ENCODE data around the gene ST8SIA2.

The ST8SIA2 gene

DNA sequence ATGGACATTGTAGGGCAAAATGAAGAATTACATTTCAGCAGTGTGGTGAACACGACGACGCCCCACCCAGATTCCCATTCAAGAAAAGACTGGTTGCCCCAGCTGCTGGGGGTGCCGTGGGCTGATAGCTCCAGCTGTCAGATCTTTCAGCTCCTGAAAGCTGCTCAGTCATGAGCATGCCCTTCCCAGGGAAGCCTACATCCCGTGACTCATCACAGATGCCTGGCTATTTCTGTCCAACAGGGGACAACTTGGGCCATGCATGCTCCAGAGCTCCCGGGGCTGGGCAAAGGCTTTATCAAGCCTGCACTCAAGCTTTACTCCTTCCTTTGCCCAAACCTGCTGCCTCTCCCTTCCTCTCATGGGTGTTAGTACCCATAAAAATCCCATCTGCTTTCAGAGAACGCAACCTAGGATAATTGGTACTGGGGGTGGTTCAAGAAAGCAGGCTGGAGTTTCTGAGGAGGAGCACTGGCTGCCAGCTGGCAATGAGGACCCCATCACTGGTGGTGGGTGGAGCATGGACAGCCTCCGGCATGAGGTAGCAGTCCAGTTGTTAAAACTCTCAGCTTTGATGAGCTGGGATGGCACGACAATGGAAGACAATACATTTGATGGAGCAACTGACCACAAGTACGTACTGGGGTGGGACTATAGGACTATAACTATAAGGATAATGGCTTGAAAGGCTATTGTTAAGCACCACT, 16.4 kb upstream of the ST8SIA2 start:
- Histone ChIP-seq H3K27ac (ENCODE audit: low read length) (no peak overlapping the region), H3K4me3 (ENCODE audit: low read length) (no peak overlapping the region), H3K36me3 (ENCODE audit: control insufficient read depth, low read depth, low read length) (no peaks in the 10 kb centered on the region), H3K9ac (ENCODE audit: low read length) (no peak overlapping the region), H3K27me3 (ENCODE audit: control insufficient read depth, insufficient read depth, low read length) (no peaks in the 10 kb centered on the region), H3K4me1 (ENCODE audit: control insufficient read depth, low read depth, low read length) (no peaks in the 10 kb centered on the region), H3K9me3 (ENCODE audit: control insufficient read depth, low read depth, low read length) (no peaks in the 10 kb centered on the region)

GRCh38 chr15:92383519-92384324, 10.0 kb upstream of the ST8SIA2 start:
- Histone ChIP-seq H3K9ac (ENCODE audit: low read length) (no peak overlapping the region), H3K9me3 (ENCODE audit: control insufficient read depth, low read depth, low read length) (no peaks in the 10 kb centered on the region), H3K4me1 (ENCODE audit: control insufficient read depth, low read depth, low read length) (no peaks in the 10 kb centered on the region), H3K36me3 (ENCODE audit: control insufficient read depth, low read depth, low read length) (no peaks in the 10 kb centered on the region), H3K4me3 (ENCODE audit: low read length) (no peak overlapping the region), H3K27me3 (ENCODE audit: control insufficient read depth, insufficient read depth, low read length) (no peaks in the 10 kb centered on the region), H3K27ac (ENCODE audit: low read length) (no peak overlapping the region)

DNA sequence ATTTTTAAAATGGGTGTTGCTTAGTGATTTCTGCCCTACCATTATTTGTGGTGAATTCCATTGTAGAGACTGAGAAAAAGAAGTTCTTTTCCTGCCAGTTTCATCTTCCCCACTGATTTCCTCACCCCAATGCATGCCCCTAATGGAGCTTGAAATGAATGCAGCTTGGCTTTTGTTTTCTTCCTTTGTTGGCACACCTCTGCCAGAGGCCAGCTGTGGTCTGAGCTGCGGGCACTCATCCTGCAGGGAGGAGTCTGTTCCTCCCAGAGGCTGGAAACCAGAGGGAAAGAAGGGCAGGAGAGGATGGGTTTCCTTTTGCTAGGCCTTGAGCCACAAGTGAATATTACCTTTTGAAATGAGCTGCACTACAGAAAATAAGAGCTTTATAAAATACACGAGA, 9.3 kb upstream of the ST8SIA2 start:
- Histone ChIP-seq H3K9ac (ENCODE audit: low read length) (no peak overlapping the region), H3K36me3 (ENCODE audit: control insufficient read depth, low read depth, low read length) (no peaks in the 10 kb centered on the region), H3K27me3 (ENCODE audit: control insufficient read depth, insufficient read depth, low read length) (no peaks in the 10 kb centered on the region), H3K4me3 (ENCODE audit: low read length) (no peak overlapping the region), H3K27ac (ENCODE audit: low read length) (no peak overlapping the region), H3K4me1 (ENCODE audit: control insufficient read depth, low read depth, low read length) (no peaks in the 10 kb centered on the region), H3K9me3 (ENCODE audit: control insufficient read depth, low read depth, low read length) (no peaks in the 10 kb centered on the region)

GRCh38 chr15:92385096-92385495, 8.6 kb upstream of the ST8SIA2 start:
- Histone ChIP-seq H3K4me1 (ENCODE audit: control insufficient read depth, low read depth, low read length) (no peaks in the 10 kb centered on the region), H3K9me3 (ENCODE audit: control insufficient read depth, low read depth, low read length) (no peaks in the 10 kb centered on the region), H3K4me3 (ENCODE audit: low read length) (no peak overlapping the region), H3K9ac (ENCODE audit: low read length) (no peak overlapping the region), H3K27me3 (ENCODE audit: control insufficient read depth, insufficient read depth, low read length) (no peaks in the 10 kb centered on the region), H3K27ac (ENCODE audit: low read length) (no peak overlapping the region), H3K36me3 (ENCODE audit: control insufficient read depth, low read depth, low read length) (no peaks in the 10 kb centered on the region)

DNA sequence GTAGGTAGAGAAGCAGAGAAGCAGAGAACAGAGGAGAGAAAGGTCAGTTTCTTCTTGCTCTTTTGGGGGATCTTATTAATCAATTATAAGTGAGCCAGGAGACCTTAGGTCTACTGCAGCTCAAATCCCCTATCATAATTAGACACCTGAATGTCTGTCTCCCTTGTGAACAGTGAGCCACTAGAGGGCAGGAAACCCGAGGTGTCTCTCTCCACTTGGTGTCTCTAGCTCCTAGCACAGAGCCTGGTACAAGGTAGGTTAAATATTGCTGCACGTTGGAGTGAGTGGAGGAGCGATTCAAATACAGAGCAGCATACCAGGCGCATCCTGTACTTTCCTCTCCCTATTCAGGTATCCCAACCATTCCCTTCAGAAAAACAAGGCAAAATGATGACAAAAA, 2.0 kb upstream of the ST8SIA2 start:
- H3K27me3 ChIP-seq (ENCODE audit: control insufficient read depth, insufficient read depth, low read length): peaks cover 44% of the 10 kb centered on the region

DNA sequence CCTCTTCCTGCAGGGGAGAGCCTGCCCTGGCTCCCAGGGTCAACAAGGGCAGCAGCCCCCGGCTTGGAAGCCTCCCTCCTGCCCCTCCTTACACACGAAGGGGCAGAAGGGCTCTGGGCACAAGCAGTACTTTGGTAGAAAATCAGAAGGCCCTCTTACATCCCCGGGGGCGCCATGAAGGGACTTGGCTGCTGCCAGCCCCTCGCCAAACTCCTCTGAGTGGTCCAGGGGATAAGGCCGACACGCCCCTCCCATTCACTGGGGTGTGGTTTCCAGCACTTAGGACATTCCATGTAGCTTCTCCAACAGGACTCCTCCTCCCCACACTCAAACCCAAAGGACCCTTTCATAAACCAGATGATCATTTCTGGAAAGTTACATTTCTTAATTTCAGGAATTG, 1.2 kb upstream of the ST8SIA2 start:
- peaks cover 23% of the 10 kb centered on the region for H3K4me1 ChIP-seq (ENCODE audit: control insufficient read depth, low read depth, low read length)
- no peaks in the 10 kb centered on the region for H3K36me3 ChIP-seq (ENCODE audit: control insufficient read depth, low read depth, low read length)
- no peaks in the 10 kb centered on the region for H3K9me3 ChIP-seq (ENCODE audit: control insufficient read depth, low read depth, low read length)
- H3K27ac ChIP-seq (ENCODE audit: low read length): no peak overlapping the region
- H3K9ac ChIP-seq (ENCODE audit: low read length): no peak overlapping the region
- H3K4me3 ChIP-seq (ENCODE audit: low read length): peak overlapping the region; percentile 83
- H3K27me3 ChIP-seq (ENCODE audit: control insufficient read depth, insufficient read depth, low read length): peaks cover 49% of the 10 kb centered on the region

More for the DNA sequence above, 2.0 kb upstream of the ST8SIA2 start:
- H3K4me3 ChIP-seq (ENCODE audit: low read length): no peak overlapping the region
- H3K9me3 ChIP-seq (ENCODE audit: control insufficient read depth, low read depth, low read length): no peaks in the 10 kb centered on the region
- no peaks in the 10 kb centered on the region for H3K36me3 ChIP-seq (ENCODE audit: control insufficient read depth, low read depth, low read length)
- H3K4me1 ChIP-seq (ENCODE audit: control insufficient read depth, low read depth, low read length): peaks cover 23% of the 10 kb centered on the region
- no peak overlapping the region for H3K9ac ChIP-seq (ENCODE audit: low read length)
- H3K27ac ChIP-seq (ENCODE audit: low read length): no peak overlapping the region

- Histone ChIP-seq H3K9me3 (ENCODE audit: control insufficient read depth, low read depth, low read length) (no peaks in the 10 kb centered on the region), H3K4me1 (ENCODE audit: control insufficient read depth, low read depth, low read length) (peaks cover 23% of the 10 kb centered on the region), H3K27ac (ENCODE audit: low read length) (no peak overlapping the region), H3K27me3 (ENCODE audit: control insufficient read depth, insufficient read depth, low read length) (peaks cover 49% of the 10 kb centered on the region), H3K36me3 (ENCODE audit: control insufficient read depth, low read depth, low read length) (no peaks in the 10 kb centered on the region), H3K4me3 (ENCODE audit: low read length) (peak overlapping the region; percentile 83), H3K9ac (ENCODE audit: low read length) (peak overlapping the region; percentile 72)
Measured at GRCh38 chr15:92393980-92394308, 263 bp downstream of the ST8SIA2 start.

DNA sequence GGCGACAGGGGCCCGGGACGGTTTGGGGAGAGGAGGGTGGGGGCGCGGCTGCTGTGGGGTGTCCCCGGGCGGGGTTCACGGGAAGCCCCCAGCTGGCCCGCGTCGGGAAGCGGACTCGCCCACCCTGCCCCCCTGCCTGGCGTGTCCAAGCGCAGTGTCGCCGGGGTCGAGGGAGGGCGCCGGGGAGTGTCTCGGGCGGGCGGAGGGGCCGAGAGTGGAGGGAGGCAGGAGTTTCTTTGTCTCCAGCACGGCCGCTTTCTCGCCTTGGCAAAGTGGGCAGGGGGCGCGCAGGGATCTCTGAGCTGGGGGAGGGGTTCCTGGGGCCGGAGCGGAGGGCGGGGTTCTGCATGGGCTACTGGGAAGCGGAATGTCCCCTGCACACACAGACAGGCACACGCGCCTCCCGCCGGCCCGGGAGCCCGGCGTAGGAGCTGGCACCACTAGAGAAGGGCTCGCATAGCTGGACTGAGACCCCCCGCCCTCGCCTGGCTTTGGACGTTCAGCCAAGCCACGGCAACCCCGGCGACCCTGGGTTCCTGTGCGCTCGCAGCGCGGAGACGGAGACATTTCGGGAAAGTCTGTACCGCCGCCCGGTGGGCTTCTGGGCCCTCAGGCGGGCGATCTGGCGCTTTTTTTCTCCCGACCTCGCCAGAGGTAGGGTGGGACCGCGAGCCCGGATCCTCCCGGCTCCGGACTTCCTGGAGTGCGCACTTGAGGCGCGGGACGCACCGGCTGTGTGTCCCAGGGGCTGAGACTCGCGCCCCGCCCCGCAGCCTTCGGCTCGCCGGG, 822 bp downstream of the ST8SIA2 start:
- H3K9ac ChIP-seq (ENCODE audit: low read length): peak overlapping the region; percentile 72

GRCh38 chr15:92395098-92395635, 1.5 kb downstream of the ST8SIA2 start:
- H3K4me1 ChIP-seq (ENCODE audit: control insufficient read depth, low read depth, low read length): peaks cover 23% of the 10 kb centered on the region
- H3K4me3 ChIP-seq (ENCODE audit: low read length): peak overlapping the region; percentile 83
- peak overlapping the region; percentile 72 for H3K9ac ChIP-seq (ENCODE audit: low read length)
- H3K27me3 ChIP-seq (ENCODE audit: control insufficient read depth, insufficient read depth, low read length): peaks cover 49% of the 10 kb centered on the region
- no peaks in the 10 kb centered on the region for H3K36me3 ChIP-seq (ENCODE audit: control insufficient read depth, low read depth, low read length)
- H3K27ac ChIP-seq (ENCODE audit: low read length): no peak overlapping the region
- no peaks in the 10 kb centered on the region for H3K9me3 ChIP-seq (ENCODE audit: control insufficient read depth, low read depth, low read length)

More for the DNA sequence above, 822 bp downstream of the ST8SIA2 start:
- Histone ChIP-seq H3K4me3 (ENCODE audit: low read length) (peak overlapping the region; percentile 83), H3K4me1 (ENCODE audit: control insufficient read depth, low read depth, low read length) (peaks cover 23% of the 10 kb centered on the region), H3K27me3 (ENCODE audit: control insufficient read depth, insufficient read depth, low read length) (peaks cover 49% of the 10 kb centered on the region), H3K36me3 (ENCODE audit: control insufficient read depth, low read depth, low read length) (no peaks in the 10 kb centered on the region), H3K9me3 (ENCODE audit: control insufficient read depth, low read depth, low read length) (no peaks in the 10 kb centered on the region), H3K27ac (ENCODE audit: low read length) (no peak overlapping the region)

- Histone ChIP-seq H3K9me3 (ENCODE audit: control insufficient read depth, low read depth, low read length) (no peaks in the 10 kb centered on the region), H3K27ac (ENCODE audit: low read length) (no peak overlapping the region), H3K27me3 (ENCODE audit: control insufficient read depth, insufficient read depth, low read length) (peaks cover 26% of the 10 kb centered on the region), H3K4me1 (ENCODE audit: control insufficient read depth, low read depth, low read length) (peaks cover 11% of the 10 kb centered on the region), H3K9ac (ENCODE audit: low read length) (no peak overlapping the region), H3K4me3 (ENCODE audit: low read length) (no peak overlapping the region), H3K36me3 (ENCODE audit: control insufficient read depth, low read depth, low read length) (no peaks in the 10 kb centered on the region)
Measured at GRCh38 chr15:92399271-92399950, 5.7 kb downstream of the ST8SIA2 start.

GRCh38 chr15:92400573-92400972, 6.9 kb downstream of the ST8SIA2 start:
- no peaks in the 10 kb centered on the region for H3K9me3 ChIP-seq (ENCODE audit: control insufficient read depth, low read depth, low read length)
- peaks cover 6% of the 10 kb centered on the region for H3K4me1 ChIP-seq (ENCODE audit: control insufficient read depth, low read depth, low read length)
- no peak overlapping the region for H3K9ac ChIP-seq (ENCODE audit: low read length)
- H3K4me3 ChIP-seq (ENCODE audit: low read length): no peak overlapping the region
- H3K27me3 ChIP-seq (ENCODE audit: control insufficient read depth, insufficient read depth, low read length): peaks cover 16% of the 10 kb centered on the region
- H3K27ac ChIP-seq (ENCODE audit: low read length): no peak overlapping the region
- H3K36me3 ChIP-seq (ENCODE audit: control insufficient read depth, low read depth, low read length): no peaks in the 10 kb centered on the region
